ENCODE measurements around the gene SPACA4. TPM values are rescaled to one million over a fixed set of nuclear protein-coding genes. Genes with fewer than 3 reads are reported as not detected.

The SPACA4 gene
- total and polyA plus RNA-seq, 9 of the 15 experiments (the other 6 are each of a cell fraction or from before 2014, with no cell fraction given): not detected

DNA sequence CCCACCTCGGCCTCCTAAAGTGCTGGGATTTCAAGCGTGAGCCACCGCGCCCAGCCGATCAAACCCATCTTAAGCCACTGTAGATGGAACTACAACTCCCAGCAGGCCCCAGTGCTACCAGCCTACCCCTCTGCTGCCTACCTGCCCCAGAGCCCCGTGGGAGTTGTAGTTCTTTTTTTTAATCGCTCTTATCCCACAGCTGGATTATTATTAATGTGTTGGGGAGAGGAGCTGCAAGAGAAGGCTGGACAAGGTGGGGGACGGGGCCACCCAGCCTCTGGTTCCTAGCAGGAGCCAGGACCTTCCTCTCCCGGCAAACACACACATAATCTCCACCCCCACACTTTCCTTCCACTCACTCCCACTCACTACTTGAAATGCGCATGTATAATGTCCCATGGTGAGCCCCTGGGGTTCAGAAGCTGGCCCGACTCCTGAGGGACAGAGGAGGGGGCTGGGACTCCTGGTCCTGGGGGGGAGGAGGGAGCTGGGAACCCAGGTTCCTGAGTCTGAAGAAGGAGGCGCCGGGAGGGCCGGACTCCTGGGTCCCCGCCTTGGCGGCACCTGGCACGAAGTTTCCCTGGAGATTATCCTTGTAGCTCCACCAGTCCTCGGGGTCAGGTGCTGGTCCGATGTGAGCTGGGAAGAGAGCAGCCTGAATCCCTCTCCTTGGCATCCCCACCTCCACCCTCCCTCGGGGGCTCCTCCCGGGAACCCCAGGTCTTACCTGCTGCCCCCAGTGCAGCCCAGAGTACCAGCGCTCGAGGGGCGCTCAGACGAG is 38.5 kb downstream of the SPACA4 start (continued):
- TF ChIP-seq COPS2 (conservative IDR thresholded peaks at IDR 0.05) (no peak), YY1 (IDR thresholded peaks at IDR 0.05; ENCODE audit: borderline replicate concordance in 1 of 3, control insufficient read depth in 1 of 3, extremely low read depth in 1 of 3, insufficient read depth in 3 of 3, insufficient read length in 1 of 3, insufficient replicate concordance in 2 of 3, low read depth in 1 of 3, low read length in 2 of 3) (peak in 1 of 3 experiments; percentile 29), PCBP1 (IDR thresholded peaks at IDR 0.05; ENCODE audit: low read depth, low read length, poor library complexity, severe bottlenecking) (no peak), CHAMP1 (IDR thresholded peaks at IDR 0.05) (no peak), CREM (IDR thresholded peaks at IDR 0.05; ENCODE audit: low read depth) (peak; percentile 59), CXXC5 (CRISPR knock-in tag; IDR thresholded peaks at IDR 0.05) (peak; percentile 16; the same call in 1 of the 2 replicates), PRPF4 (IDR thresholded peaks at IDR 0.05; ENCODE audit: insufficient read depth, low read depth, low read length, poor library complexity, severe bottlenecking) (no peak), VEZF1 (CRISPR knock-in tag; IDR thresholded peaks at IDR 0.05) (peak; percentile 75)
- TF ChIP-seq, protein P1, sequence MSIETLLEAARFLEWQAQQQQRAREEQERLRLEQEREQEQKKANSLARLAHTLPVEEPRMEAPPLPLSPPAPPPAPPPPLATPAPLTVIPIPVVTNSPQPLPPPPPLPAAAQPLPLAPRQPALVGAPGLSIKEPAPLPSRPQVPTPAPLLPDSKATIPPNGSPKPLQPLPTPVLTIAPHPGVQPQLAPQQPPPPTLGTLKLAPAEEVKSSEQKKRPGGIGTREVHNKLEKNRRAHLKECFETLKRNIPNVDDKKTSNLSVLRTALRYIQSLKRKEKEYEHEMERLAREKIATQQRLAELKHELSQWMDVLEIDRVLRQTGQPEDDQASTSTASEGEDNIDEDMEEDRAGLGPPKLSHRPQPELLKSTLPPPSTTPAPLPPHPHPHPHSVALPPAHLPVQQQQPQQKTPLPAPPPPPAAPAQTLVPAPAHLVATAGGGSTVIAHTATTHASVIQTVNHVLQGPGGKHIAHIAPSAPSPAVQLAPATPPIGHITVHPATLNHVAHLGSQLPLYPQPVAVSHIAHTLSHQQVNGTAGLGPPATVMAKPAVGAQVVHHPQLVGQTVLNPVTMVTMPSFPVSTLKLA (conservative IDR thresholded peaks at IDR 0.05): peak in 1 of 2 experiments; percentile 36; a peak in 2 of 4 replicates
- TF ChIP-seq, protein P2, sequence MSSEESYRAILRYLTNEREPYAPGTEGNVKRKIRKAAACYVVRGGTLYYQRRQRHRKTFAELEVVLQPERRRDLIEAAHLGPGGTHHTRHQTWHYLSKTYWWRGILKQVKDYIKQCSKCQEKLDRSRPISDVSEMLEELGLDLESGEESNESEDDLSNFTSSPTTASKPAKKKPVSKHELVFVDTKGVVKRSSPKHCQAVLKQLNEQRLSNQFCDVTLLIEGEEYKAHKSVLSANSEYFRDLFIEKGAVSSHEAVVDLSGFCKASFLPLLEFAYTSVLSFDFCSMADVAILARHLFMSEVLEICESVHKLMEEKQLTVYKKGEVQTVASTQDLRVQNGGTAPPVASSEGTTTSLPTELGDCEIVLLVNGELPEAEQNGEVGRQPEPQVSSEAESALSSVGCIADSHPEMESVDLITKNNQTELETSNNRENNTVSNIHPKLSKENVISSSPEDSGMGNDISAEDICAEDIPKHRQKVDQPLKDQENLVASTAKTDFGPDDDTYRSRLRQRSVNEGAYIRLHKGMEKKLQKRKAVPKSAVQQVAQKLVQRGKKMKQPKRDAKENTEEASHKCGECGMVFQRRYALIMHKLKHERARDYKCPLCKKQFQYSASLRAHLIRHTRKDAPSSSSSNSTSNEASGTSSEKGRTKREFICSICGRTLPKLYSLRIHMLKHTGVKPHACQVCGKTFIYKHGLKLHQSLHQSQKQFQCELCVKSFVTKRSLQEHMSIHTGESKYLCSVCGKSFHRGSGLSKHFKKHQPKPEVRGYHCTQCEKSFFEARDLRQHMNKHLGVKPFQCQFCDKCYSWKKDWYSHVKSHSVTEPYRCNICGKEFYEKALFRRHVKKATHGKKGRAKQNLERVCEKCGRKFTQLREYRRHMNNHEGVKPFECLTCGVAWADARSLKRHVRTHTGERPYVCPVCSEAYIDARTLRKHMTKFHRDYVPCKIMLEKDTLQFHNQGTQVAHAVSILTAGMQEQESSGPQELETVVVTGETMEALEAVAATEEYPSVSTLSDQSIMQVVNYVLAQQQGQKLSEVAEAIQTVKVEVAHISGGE (CRISPR knock-in tag; IDR thresholded peaks at IDR 0.05): peak in 1 of 3 experiments; percentile 85; a peak in 2 of 6 replicates
- TF ChIP-seq, protein P3, sequence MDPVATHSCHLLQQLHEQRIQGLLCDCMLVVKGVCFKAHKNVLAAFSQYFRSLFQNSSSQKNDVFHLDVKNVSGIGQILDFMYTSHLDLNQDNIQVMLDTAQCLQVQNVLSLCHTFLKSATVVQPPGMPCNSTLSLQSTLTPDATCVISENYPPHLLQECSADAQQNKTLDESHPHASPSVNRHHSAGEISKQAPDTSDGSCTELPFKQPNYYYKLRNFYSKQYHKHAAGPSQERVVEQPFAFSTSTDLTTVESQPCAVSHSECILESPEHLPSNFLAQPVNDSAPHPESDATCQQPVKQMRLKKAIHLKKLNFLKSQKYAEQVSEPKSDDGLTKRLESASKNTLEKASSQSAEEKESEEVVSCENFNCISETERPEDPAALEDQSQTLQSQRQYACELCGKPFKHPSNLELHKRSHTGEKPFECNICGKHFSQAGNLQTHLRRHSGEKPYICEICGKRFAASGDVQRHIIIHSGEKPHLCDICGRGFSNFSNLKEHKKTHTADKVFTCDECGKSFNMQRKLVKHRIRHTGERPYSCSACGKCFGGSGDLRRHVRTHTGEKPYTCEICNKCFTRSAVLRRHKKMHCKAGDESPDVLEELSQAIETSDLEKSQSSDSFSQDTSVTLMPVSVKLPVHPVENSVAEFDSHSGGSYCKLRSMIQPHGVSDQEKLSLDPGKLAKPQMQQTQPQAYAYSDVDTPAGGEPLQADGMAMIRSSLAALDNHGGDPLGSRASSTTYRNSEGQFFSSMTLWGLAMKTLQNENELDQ (CRISPR knock-in tag; IDR thresholded peaks at IDR 0.05; ENCODE audit: borderline replicate concordance): no peak
